ENCODE data around the gene RTL5.
"Not testable (repeated sequence)": the region's sequence is repeated elsewhere in the genome, so short reads cannot be mapped to it uniquely, and the experiment has no call there.

RTL5 gene

DNA sequence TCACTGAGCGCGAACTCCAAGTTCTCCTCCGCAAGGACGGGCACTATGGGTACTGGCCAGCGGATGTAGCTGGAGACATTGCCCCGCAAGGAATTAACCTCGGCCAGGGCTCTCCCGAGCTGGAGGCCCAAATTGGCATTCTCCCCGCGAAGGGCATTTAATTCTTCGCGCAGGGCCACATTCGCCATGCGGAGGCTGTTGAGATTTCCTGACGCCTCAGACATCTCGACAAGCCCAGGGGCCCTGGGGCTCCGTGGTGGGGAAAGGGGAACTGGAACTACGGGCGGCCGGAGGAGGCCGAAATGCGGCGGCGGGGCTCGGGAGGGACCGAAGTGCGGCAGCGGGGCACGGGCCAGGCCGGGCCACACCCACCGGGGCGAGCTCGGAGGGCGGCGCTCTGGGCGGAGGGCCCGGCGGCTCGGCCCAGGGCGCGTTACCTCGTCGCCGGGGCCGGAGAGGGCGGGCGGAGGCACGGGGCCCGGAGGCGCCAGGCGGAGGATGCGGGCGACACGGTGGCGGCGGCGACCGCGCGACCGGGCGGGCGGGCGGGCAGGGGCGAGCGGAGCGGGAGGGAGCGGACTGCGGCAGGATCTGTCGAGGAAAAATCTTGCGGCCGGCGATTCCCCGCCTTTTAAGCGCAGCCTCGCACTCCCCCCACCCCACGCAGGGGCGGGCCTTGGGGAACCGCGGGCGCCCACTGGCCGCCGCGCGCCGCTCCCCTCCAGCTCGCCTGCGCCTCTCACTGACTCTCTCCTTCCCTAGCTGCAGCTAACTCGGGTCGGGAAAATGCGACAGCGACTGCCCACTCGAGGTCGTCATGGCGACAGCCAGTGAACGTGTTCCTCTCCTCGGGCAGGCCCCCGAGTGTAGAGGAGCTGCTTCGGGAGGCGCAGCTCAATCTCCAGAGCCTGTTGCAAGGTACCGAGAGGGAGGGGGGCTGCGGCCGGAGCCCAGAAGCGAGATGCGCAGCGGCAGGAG lies at the start of gene RTL5:
Gene RTL5, minus strand, starts transcription at position 599 of the 978 bp plus-strand sequence.
- Mint-ChIP-seq H3K27ac (peak within 1 kb of the TSS; percentile 69 to 84 (median 76)), H3K4me1 (peaks cover 32% of the 10 kb centered on the region), H3K36me3 (ENCODE audit: low read depth) (peaks cover 21% of the 10 kb centered on the region), H3K27me3 (ENCODE audit: low read depth) (no peaks in the 10 kb centered on the region), H3K9me3 (peaks cover 24% of the 10 kb centered on the region), H3K4me3 (peak within 1 kb of the TSS; percentile 83 to 87 (median 87))
- TF ChIP-seq, protein P1, sequence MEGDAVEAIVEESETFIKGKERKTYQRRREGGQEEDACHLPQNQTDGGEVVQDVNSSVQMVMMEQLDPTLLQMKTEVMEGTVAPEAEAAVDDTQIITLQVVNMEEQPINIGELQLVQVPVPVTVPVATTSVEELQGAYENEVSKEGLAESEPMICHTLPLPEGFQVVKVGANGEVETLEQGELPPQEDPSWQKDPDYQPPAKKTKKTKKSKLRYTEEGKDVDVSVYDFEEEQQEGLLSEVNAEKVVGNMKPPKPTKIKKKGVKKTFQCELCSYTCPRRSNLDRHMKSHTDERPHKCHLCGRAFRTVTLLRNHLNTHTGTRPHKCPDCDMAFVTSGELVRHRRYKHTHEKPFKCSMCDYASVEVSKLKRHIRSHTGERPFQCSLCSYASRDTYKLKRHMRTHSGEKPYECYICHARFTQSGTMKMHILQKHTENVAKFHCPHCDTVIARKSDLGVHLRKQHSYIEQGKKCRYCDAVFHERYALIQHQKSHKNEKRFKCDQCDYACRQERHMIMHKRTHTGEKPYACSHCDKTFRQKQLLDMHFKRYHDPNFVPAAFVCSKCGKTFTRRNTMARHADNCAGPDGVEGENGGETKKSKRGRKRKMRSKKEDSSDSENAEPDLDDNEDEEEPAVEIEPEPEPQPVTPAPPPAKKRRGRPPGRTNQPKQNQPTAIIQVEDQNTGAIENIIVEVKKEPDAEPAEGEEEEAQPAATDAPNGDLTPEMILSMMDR (IDR thresholded peaks at IDR 0.05; ENCODE audit: unreplicated experiment in 3 of 3), result no peak

DNA sequence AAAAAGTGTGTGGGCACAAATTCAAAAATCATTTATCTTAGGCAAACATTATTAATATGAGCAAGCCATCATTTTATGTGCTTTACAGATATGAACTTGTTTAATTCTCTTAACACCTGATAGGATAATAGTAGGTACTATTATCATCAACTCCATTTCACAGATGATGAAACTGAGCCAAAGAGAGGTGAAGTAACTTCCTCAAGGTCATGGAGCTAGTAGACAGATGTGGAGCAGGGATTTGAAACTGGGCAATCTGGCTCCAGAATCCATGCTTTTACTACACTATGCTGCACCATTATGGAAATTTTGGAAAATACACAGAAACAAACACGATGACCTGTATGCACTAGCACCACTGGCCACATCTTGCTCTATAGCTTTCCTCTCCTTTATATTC lies 48.8 kb upstream of the RTL5 start:
- Mint-ChIP-seq H3K4me3 (peak overlapping the region in 1 of 3 experiments; percentile 65), H3K36me3 (ENCODE audit: low read depth) (peaks cover 7% of the 10 kb centered on the region), H3K27me3 (ENCODE audit: low read depth) (no peaks in the 10 kb centered on the region), H3K4me1 (no peaks in the 10 kb centered on the region), H3K9me3 (peaks cover 24% of the 10 kb centered on the region), H3K27ac (no peak overlapping the region)
- TF ChIP-seq, protein P1 (IDR thresholded peaks at IDR 0.05; ENCODE audit: unreplicated experiment in 3 of 3), result no peak

DNA sequence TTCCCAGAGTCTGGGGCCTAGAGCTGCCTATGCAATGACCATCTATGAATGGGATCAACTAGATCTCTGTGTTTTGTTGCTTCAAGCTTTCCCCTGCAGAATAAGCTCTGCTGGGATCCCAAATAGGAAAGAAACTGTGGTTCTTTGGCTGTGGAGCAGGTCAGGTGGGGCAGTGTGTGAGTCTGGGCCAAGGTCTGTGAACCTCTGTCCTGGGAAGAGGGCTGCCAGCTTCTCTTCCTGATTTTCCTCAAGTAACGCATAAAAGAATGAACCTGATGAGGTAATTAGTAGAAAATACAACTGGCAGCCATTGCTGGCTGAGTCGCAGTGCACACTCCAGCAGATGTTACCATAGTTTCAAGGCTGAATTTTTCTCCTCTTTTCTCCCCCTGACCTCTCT lies 45.3 kb upstream of the RTL5 start:
- no peaks in the 10 kb centered on the region for H3K4me1 Mint-ChIP-seq

GRCh38 chrX:72176289-72176688 lies 44.6 kb upstream of the RTL5 start:
- H3K4me3 Mint-ChIP-seq; H3K4me1 Mint-ChIP-seq; H3K36me3 Mint-ChIP-seq (ENCODE audit: low read depth); H3K27me3 Mint-ChIP-seq (ENCODE audit: low read depth); H3K27ac Mint-ChIP-seq: not testable (repeated sequence)
- peaks cover 23% of the 10 kb centered on the region for H3K9me3 Mint-ChIP-seq

More for the DNA sequence above, 45.3 kb upstream of the RTL5 start:
- TF ChIP-seq, protein P1 (IDR thresholded peaks at IDR 0.05; ENCODE audit: unreplicated experiment in 3 of 3), result no peak
- no peak overlapping the region for H3K27ac Mint-ChIP-seq
- H3K9me3 Mint-ChIP-seq, result peaks cover 23% of the 10 kb centered on the region
- no peak overlapping the region for H3K4me3 Mint-ChIP-seq
- peaks cover 3% of the 10 kb centered on the region for H3K36me3 Mint-ChIP-seq (ENCODE audit: low read depth)
- no peaks in the 10 kb centered on the region for H3K27me3 Mint-ChIP-seq (ENCODE audit: low read depth)

DNA sequence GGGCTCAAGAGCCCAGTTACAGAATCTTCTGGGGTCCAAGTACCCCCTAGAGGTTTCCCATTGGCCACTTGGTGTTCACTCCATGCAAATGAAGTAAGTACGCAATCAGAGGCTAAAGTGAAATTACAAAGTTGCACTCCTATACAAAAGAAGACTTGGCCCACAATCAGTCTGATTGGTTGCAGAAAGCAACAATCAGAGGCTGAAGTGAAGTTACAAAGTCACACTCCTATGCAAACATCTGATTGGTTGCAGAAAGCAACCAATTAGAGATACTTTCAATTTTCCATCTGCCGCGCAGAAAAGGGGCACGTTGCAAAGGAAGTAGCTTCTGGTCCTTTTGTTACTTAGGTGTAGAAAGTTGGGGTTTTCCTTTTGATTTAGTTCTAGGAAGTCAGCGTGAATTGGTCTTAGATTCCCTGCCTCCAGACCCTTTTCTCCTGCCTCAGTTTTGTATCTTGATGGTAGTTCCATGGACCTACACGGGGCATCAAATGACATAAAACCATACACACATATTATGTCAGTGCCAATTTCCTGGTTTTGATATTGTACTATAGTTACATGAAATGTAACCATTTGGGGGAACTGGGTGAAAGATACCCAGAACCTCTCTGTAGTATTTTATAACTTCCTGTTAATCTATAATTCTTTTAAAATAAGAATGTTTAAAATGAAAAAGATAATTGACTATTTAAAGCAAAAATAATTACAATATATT lies 37.5 kb upstream of the RTL5 start:
- TF ChIP-seq, protein P1 (IDR thresholded peaks at IDR 0.05; ENCODE audit: unreplicated experiment in 3 of 3), result no peak
- no peaks in the 10 kb centered on the region for H3K36me3 Mint-ChIP-seq (ENCODE audit: low read depth)
- H3K9me3 Mint-ChIP-seq, result peaks cover 3% of the 10 kb centered on the region
- no peak overlapping the region for H3K4me3 Mint-ChIP-seq
- no peaks in the 10 kb centered on the region for H3K27me3 Mint-ChIP-seq (ENCODE audit: low read depth)
- H3K4me1 Mint-ChIP-seq, result no peaks in the 10 kb centered on the region
- H3K27ac Mint-ChIP-seq, result no peak overlapping the region

- H3K9me3 Mint-ChIP-seq, result peaks cover 7% of the 10 kb centered on the region
- no peaks in the 10 kb centered on the region for H3K36me3 Mint-ChIP-seq (ENCODE audit: low read depth)
- H3K4me3 Mint-ChIP-seq, result no peak overlapping the region
- TF ChIP-seq, protein P1 (IDR thresholded peaks at IDR 0.05; ENCODE audit: unreplicated experiment in 3 of 3), result no peak
- H3K27me3 Mint-ChIP-seq (ENCODE audit: low read depth), result no peaks in the 10 kb centered on the region
- no peak overlapping the region for H3K27ac Mint-ChIP-seq
- H3K4me1 Mint-ChIP-seq, result no peaks in the 10 kb centered on the region
Measured at GRCh38 chrX:72165551-72165950, 33.8 kb upstream of the RTL5 start.
